GM12873 (cell line): ENCODE data around the gene ING5.

Experiments
- TF ChIP-seq, protein P1 (sequence below): IDR thresholded peaks from 2 replicates; pipeline ENCODE4 v1.5.1; 2012; ENCODE audit warnings: low read depth, mild to moderate bottlenecking, moderate library complexity, low read length, control low read depth; ENCODE audit not compliant: insufficient read depth; ENCODE audit errors: missing control alignments

The ING5 gene

DNA sequence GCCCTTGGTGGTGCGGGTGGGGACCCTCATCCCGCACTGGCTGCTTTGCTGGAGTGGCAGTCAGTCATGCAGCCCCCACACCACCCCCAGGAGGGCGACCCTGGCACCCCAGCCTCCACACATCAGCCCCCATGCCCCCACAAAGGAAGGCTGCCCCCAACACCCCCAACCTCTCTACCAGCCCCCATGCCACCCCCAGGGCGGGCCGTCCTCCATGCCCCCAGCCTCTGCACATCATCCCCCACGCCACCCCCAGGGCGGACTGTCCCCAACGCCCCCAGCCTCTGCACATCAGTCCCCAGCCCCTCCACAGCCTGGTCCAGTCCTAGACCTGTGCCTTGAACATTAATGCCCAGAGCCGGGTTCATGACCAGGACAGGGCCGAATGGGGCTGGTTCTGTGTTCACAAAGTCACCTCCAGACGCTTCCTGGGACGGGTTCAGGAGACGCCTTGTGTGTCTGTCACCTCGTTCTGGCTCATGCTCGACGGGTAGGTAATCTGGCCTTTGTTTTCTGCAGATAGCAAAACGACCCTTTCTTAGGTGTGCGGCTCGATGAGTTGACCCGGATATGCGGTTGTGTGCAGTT lies 50.9 kb downstream of the ING5 start:
- TF ChIP-seq, protein P1, sequence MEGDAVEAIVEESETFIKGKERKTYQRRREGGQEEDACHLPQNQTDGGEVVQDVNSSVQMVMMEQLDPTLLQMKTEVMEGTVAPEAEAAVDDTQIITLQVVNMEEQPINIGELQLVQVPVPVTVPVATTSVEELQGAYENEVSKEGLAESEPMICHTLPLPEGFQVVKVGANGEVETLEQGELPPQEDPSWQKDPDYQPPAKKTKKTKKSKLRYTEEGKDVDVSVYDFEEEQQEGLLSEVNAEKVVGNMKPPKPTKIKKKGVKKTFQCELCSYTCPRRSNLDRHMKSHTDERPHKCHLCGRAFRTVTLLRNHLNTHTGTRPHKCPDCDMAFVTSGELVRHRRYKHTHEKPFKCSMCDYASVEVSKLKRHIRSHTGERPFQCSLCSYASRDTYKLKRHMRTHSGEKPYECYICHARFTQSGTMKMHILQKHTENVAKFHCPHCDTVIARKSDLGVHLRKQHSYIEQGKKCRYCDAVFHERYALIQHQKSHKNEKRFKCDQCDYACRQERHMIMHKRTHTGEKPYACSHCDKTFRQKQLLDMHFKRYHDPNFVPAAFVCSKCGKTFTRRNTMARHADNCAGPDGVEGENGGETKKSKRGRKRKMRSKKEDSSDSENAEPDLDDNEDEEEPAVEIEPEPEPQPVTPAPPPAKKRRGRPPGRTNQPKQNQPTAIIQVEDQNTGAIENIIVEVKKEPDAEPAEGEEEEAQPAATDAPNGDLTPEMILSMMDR: no peak

- TF ChIP-seq, protein P1: no peak
Measured at GRCh38 chr2:241753493-241753892, 51.7 kb downstream of the ING5 start.

DNA sequence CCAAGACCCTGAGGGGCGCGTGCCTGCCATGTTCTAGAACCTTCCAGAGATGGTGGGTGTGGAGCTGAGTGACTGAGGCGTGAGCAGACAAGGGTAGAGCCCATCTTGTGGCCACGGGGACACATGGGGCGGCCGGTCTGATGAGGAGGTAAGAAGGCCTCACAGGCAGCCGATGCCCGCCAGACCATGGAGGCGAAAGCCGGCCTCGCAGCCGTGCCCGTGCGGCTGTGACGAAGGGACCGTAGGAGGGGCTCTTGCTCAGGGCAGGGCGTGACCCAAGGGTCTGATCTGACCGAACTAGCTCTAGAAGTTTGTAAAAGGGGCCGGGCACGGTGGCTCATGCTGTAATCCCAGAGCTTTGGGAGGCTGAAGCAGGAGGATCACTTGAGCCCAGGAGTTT lies 52.2 kb downstream of the ING5 start:
- TF ChIP-seq, protein P1: no peak

- TF ChIP-seq, protein P1: no peak
Measured at GRCh38 chr2:241755166-241755565, 53.3 kb downstream of the ING5 start.

DNA sequence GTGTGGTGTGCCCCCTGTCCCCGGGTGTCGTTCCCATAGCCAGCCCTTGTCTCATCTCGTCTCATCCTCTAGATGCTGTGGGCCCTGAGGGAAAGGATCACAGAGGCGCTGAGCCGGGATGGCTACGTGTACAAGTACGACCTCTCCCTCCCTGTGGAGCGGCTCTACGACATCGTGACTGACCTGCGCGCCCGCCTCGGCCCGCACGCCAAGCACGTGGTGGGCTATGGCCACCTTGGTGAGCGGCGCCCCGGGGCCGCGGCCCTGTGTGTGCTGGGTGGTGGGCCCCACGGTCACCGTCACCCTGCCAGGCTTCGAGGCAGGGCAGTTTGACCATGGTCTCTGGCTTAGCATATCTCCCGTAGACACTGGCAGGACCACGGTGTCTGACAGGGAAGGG lies 53.9 kb downstream of the ING5 start:
- TF ChIP-seq, protein P1: no peak

DNA sequence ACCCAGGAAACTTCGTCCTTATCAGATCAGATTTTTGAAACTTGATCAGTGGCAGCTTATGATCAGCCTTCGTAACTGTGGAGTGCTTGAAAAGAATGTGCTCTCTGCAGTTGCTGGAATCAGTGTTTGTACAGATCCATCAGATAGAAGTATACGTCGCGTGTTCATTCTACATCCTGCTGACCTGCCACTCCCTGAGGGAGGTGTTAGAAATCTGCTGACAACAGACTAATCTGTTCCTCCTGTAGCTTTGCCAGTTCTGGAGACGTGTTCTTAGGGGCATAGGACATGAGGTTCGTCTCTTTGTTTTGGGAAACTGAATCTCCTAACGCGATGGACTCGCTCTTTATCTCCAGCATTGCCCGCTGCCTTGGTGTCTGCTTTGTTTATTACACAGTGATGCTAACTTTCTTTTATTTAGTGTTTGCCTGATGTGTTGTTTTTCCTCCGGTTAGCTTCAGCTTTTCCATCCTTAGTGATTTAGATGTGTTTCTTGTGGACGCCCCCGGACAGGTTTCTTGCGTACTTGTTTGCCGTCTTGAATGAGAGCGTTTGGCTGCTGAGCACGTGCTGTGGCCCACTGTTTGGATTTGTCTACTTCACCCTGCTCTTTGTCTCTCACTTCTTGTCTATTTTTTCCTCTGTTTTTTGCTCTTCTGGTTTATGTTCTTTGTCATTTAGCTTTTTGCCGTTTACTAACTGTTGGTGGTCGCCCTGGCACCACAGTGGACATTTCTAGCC lies 57.4 kb downstream of the ING5 start:
- TF ChIP-seq, protein P1: no peak

- TF ChIP-seq, protein P1: no peak
Measured at GRCh38 chr2:241760301-241760771, 58.5 kb downstream of the ING5 start.
